ENCODE measurements around the gene KRT38.
"Not testable (repeated sequence)": the region's sequence is repeated elsewhere in the genome, so short reads cannot be mapped to it uniquely, and the experiment has no call there.

KRT38 gene

GRCh38 chr17:41424111-41424635, 16.6 kb downstream of the KRT38 start, which contains the start of gene KRT37:
KRT37 (minus strand) TSS chr17:41424585; CDS start chr17:41424523, 62 bp downstream.
- no peak for DNase-seq (ENCODE audit: low read depth in 4 of 4, low spot score in 1 of 4)

GRCh38 chr17:41422586-41422985, 18.2 kb downstream of the KRT38 start:
- DNase-seq (ENCODE audit: low read depth in 4 of 4, low spot score in 1 of 4): not testable (repeated sequence)

- no peak for DNase-seq (ENCODE audit: low read depth in 4 of 4, low spot score in 1 of 4)
Measured at GRCh38 chr17:41421617-41422016, 19.2 kb downstream of the KRT38 start.

- DNase-seq (ENCODE audit: low read depth in 4 of 4, low spot score in 1 of 4): no peak
Measured at GRCh38 chr17:41421116-41421515, 19.7 kb downstream of the KRT38 start.

- no peak for DNase-seq (ENCODE audit: low read depth in 4 of 4, low spot score in 1 of 4)
Measured at GRCh38 chr17:41420134-41420533, 20.6 kb downstream of the KRT38 start.

GRCh38 chr17:41419716-41420115, 21.1 kb downstream of the KRT38 start:
- no peak for DNase-seq (ENCODE audit: low read depth in 4 of 4, low spot score in 1 of 4)

GRCh38 chr17:41418116-41418860, 22.5 kb downstream of the KRT38 start:
- no peak for DNase-seq (ENCODE audit: low read depth in 4 of 4, low spot score in 1 of 4)

GRCh38 chr17:41417576-41418015, 23.2 kb downstream of the KRT38 start:
- DNase-seq (ENCODE audit: low read depth in 4 of 4, low spot score in 1 of 4): no peak

GRCh38 chr17:41417127-41417526, 23.7 kb downstream of the KRT38 start:
- DNase-seq (ENCODE audit: low read depth in 4 of 4, low spot score in 1 of 4): no peak

- no peak for DNase-seq (ENCODE audit: low read depth in 4 of 4, low spot score in 1 of 4)
Measured at GRCh38 chr17:41416479-41416878, 24.3 kb downstream of the KRT38 start.

GRCh38 chr17:41415833-41416335, 24.9 kb downstream of the KRT38 start:
- no peak for DNase-seq (ENCODE audit: low read depth in 4 of 4, low spot score in 1 of 4)

GRCh38 chr17:41415411-41415810, 25.4 kb downstream of the KRT38 start:
- no peak for DNase-seq (ENCODE audit: low read depth in 4 of 4, low spot score in 1 of 4)

GRCh38 chr17:41413982-41414381, 26.8 kb downstream of the KRT38 start:
- no peak for DNase-seq (ENCODE audit: low read depth in 4 of 4, low spot score in 1 of 4)

- no peak for DNase-seq (ENCODE audit: low read depth in 4 of 4, low spot score in 1 of 4)
Measured at GRCh38 chr17:41413353-41413957, 27.3 kb downstream of the KRT38 start.

- no peak for DNase-seq (ENCODE audit: low read depth in 4 of 4, low spot score in 1 of 4)
Measured at GRCh38 chr17:41411072-41411840, 29.5 kb downstream of the KRT38 start.

- DNase-seq (ENCODE audit: low read depth in 4 of 4, low spot score in 1 of 4): no peak
Measured at GRCh38 chr17:41407226-41407625, 33.6 kb downstream of the KRT38 start.

GRCh38 chr17:41406205-41406604, 34.6 kb downstream of the KRT38 start:
- DNase-seq (ENCODE audit: low read depth in 4 of 4, low spot score in 1 of 4): no peak

- peak; percentile 2 to 58 (median 17) for DNase-seq (ENCODE audit: low read depth in 4 of 4, low spot score in 1 of 4)
Measured at GRCh38 chr17:41404024-41404671, 36.6 kb downstream of the KRT38 start.

- no peak for DNase-seq (ENCODE audit: low read depth in 4 of 4, low spot score in 1 of 4)
Measured at GRCh38 chr17:41403404-41404023, 37.3 kb downstream of the KRT38 start.

GRCh38 chr17:41402161-41402560, 38.6 kb downstream of the KRT38 start:
- no peak for DNase-seq (ENCODE audit: low read depth in 4 of 4, low spot score in 1 of 4)
